GM11168 (cell line): ENCODE results near the gene TLCD1.

Experiments used
- in situ Hi-C: fragments of 300-500 bp; cut with MboI; formaldehyde crosslinking; loops from one replicate; pipeline ENCODE4 v1.12.0; 2022; ENCODE audit warnings: low sequenced_read_pairs; ENCODE audit not compliant: unreplicated experiment

Gene TLCD1

GRCh38 chr17:28700830-28701492 is 25.1 kb downstream of the TLCD1 start:
- in situ Hi-C loops, result no loop called here

GRCh38 chr17:28700278-28700677 is 25.8 kb downstream of the TLCD1 start:
- in situ Hi-C loops, result no loop called here

- in situ Hi-C loops, result no loop called here
Observed at GRCh38 chr17:28698253-28698941, 27.6 kb downstream of the TLCD1 start.

- in situ Hi-C loops, result no loop called here
Observed at GRCh38 chr17:28693869-28694268, 32.2 kb downstream of the TLCD1 start.

GRCh38 chr17:28689011-28689410 is 37.0 kb downstream of the TLCD1 start:
- in situ Hi-C loops, result no loop called here

- in situ Hi-C loops, result no loop called here
Observed at GRCh38 chr17:28688481-28688880, 37.6 kb downstream of the TLCD1 start.

- in situ Hi-C loops, result no loop called here
Observed at GRCh38 chr17:28686296-28686695, 39.7 kb downstream of the TLCD1 start.

GRCh38 chr17:28685366-28685765 is 40.7 kb downstream of the TLCD1 start:
- in situ Hi-C loops, result no loop called here

GRCh38 chr17:28684963-28685362 is 41.1 kb downstream of the TLCD1 start:
- in situ Hi-C loops, result no loop called here

GRCh38 chr17:28682655-28683054 is 43.4 kb downstream of the TLCD1 start:
- in situ Hi-C loops, result no loop called here

- in situ Hi-C loops, result no loop called here
Observed at GRCh38 chr17:28675980-28676379, 50.1 kb downstream of the TLCD1 start.

- in situ Hi-C loops, result no loop called here
Observed at GRCh38 chr17:28675490-28675889, 50.5 kb downstream of the TLCD1 start.
